ENCODE data around the gene MARCHF10. TPM values are rescaled to one million over a fixed set of nuclear protein-coding genes. Genes with fewer than 3 reads are reported as not detected.
"Not testable (repeated sequence)": the region's sequence is repeated elsewhere in the genome, so short reads cannot be mapped to it uniquely, and the experiment has no call there.

The MARCHF10 gene
- total RNA-seq, 1 donor from 2014 or later = 0.60 TPM

GRCh38 chr17:62717589-62717855, 90.6 kb downstream of the MARCHF10 start:
- DNase-seq (ENCODE audit: low read depth) = no peak

GRCh38 chr17:62716834-62717588, 91.1 kb downstream of the MARCHF10 start:
- no peak for DNase-seq (ENCODE audit: low read depth)

- no peak for DNase-seq (ENCODE audit: low read depth)
These were observed 92.2 kb downstream of the MARCHF10 start for GRCh38 chr17:62715882-62716390.

GRCh38 chr17:62714016-62714777, 93.9 kb downstream of the MARCHF10 start:
- no peak for DNase-seq (ENCODE audit: low read depth)

- peak; percentile 52 for DNase-seq (ENCODE audit: low read depth)
These were observed 94.8 kb downstream of the MARCHF10 start for GRCh38 chr17:62713086-62713881.

GRCh38 chr17:62712171-62712581, 95.9 kb downstream of the MARCHF10 start:
- DNase-seq (ENCODE audit: low read depth) = no peak

GRCh38 chr17:62708587-62708986, 99.5 kb downstream of the MARCHF10 start:
- DNase-seq (ENCODE audit: low read depth) = no peak

GRCh38 chr17:62707425-62707739, 100.7 kb downstream of the MARCHF10 start:
- no peak for DNase-seq (ENCODE audit: low read depth)

GRCh38 chr17:62706598-62707424, 101.3 kb downstream of the MARCHF10 start:
- DNase-seq (ENCODE audit: low read depth) = no peak

- DNase-seq (ENCODE audit: low read depth) = peak; percentile 23
These were observed 102.1 kb downstream of the MARCHF10 start for GRCh38 chr17:62705778-62706597.

GRCh38 chr17:62705156-62705777, 102.8 kb downstream of the MARCHF10 start:
- no peak for DNase-seq (ENCODE audit: low read depth)

GRCh38 chr17:62704381-62704971, 103.6 kb downstream of the MARCHF10 start:
- peak; percentile 68 for DNase-seq (ENCODE audit: low read depth)

GRCh38 chr17:62703776-62704380, 104.2 kb downstream of the MARCHF10 start:
- DNase-seq (ENCODE audit: low read depth) = no peak

GRCh38 chr17:62703261-62703775, 104.8 kb downstream of the MARCHF10 start:
- DNase-seq (ENCODE audit: low read depth) = peak; percentile 93

- no peak for DNase-seq (ENCODE audit: low read depth)
These were observed 105.3 kb downstream of the MARCHF10 start for GRCh38 chr17:62702746-62703260.

- no peak for DNase-seq (ENCODE audit: low read depth)
These were observed 106.4 kb downstream of the MARCHF10 start for GRCh38 chr17:62701706-62702085.

GRCh38 chr17:62700964-62701705, 107.0 kb downstream of the MARCHF10 start:
- DNase-seq (ENCODE audit: low read depth) = no peak

- DNase-seq (ENCODE audit: low read depth) = not testable (repeated sequence)
These were observed 109.7 kb downstream of the MARCHF10 start for GRCh38 chr17:62698459-62698858.
